ENCODE data around the gene TRMT112. TPM values are rescaled to one million over a fixed set of nuclear protein-coding genes. Genes with fewer than 3 reads are reported as not detected.
A peak's percentile ranks its signal among the peaks of the same experiment; 100 is the strongest.

The TRMT112 gene
- total RNA-seq, 1 experiment from 2014 or later = 328 TPM

DNA sequence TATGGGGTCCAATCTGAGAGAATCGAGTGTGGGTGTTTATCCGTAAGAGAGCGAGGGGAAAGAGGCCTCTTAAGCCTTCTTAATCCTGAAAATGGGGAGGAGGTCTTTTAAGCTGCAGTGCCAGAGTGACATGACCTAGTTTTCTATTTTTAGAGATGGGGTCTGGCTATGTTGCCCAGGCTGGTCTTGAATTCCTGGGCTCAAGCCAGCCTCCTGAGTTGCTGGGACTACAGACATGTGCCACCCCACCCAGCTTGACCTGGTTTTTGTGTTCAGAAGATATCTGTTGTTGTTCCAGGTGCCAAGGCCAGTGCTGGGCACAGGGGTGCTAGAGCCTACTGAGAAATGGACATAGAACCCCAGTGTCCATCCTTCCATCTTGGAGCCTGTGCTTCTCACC, 34.3 kb downstream of the TRMT112 start:
- TF ChIP-seq EZH2 (IDR thresholded peaks at IDR 0.05) (no peak), ZBTB33 (IDR thresholded peaks at IDR 0.05; ENCODE audit: extremely low read depth, insufficient replicate concordance, low read length) (no peak), JUND (IDR thresholded peaks at IDR 0.05) (no peak), MAX (IDR thresholded peaks at IDR 0.05) (no peak), POLR2AphosphoS5 (IDR thresholded peaks at IDR 0.05; ENCODE audit: low read depth, low read length) (no peak), POLR2A (IDR thresholded peaks at IDR 0.05; ENCODE audit: borderline replicate concordance, extremely low read depth, insufficient read depth, insufficient read length) (no peak), CEBPB (IDR thresholded peaks at IDR 0.05; ENCODE audit: low read depth) (no peak), ELF1 (IDR thresholded peaks at IDR 0.05; ENCODE audit: borderline replicate concordance, low read depth) (no peak), TCF7L2 (IDR thresholded peaks at IDR 0.05; ENCODE audit: borderline replicate concordance, extremely low read depth, insufficient read depth, insufficient read length) (no peak), RAD21 (IDR thresholded peaks at IDR 0.05; ENCODE audit: low read depth) (no peak), EGR1 (IDR thresholded peaks at IDR 0.05; ENCODE audit: low read depth) (no peak), YY1 (IDR thresholded peaks at IDR 0.05; ENCODE audit: extremely low read depth, insufficient replicate concordance, low read depth, low read length) (no peak), SRF (IDR thresholded peaks at IDR 0.05; ENCODE audit: low read depth) (no peak), SIN3A (IDR thresholded peaks at IDR 0.05; ENCODE audit: low read depth) (no peak), SP1 (IDR thresholded peaks at IDR 0.05; ENCODE audit: low read depth) (no peak), EZH2phosphoT487 (IDR thresholded peaks at IDR 0.05; ENCODE audit: borderline replicate concordance) (no peak), CBX3 (IDR thresholded peaks at IDR 0.05; ENCODE audit: low read depth) (no peak)
- TF ChIP-seq, protein P1, sequence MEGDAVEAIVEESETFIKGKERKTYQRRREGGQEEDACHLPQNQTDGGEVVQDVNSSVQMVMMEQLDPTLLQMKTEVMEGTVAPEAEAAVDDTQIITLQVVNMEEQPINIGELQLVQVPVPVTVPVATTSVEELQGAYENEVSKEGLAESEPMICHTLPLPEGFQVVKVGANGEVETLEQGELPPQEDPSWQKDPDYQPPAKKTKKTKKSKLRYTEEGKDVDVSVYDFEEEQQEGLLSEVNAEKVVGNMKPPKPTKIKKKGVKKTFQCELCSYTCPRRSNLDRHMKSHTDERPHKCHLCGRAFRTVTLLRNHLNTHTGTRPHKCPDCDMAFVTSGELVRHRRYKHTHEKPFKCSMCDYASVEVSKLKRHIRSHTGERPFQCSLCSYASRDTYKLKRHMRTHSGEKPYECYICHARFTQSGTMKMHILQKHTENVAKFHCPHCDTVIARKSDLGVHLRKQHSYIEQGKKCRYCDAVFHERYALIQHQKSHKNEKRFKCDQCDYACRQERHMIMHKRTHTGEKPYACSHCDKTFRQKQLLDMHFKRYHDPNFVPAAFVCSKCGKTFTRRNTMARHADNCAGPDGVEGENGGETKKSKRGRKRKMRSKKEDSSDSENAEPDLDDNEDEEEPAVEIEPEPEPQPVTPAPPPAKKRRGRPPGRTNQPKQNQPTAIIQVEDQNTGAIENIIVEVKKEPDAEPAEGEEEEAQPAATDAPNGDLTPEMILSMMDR (IDR thresholded peaks at IDR 0.05 in 2 of 3, conservative IDR thresholded peaks at IDR 0.05 in 1 of 3; ENCODE audit: borderline replicate concordance in 1 of 3, insufficient read depth in 1 of 3, low read depth in 2 of 3, low read length in 2 of 3) = no peak
- TF ChIP-seq, protein P2, sequence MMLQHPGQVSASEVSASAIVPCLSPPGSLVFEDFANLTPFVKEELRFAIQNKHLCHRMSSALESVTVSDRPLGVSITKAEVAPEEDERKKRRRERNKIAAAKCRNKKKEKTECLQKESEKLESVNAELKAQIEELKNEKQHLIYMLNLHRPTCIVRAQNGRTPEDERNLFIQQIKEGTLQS (IDR thresholded peaks at IDR 0.05) = no peak
- TF ChIP-seq, protein P3, sequence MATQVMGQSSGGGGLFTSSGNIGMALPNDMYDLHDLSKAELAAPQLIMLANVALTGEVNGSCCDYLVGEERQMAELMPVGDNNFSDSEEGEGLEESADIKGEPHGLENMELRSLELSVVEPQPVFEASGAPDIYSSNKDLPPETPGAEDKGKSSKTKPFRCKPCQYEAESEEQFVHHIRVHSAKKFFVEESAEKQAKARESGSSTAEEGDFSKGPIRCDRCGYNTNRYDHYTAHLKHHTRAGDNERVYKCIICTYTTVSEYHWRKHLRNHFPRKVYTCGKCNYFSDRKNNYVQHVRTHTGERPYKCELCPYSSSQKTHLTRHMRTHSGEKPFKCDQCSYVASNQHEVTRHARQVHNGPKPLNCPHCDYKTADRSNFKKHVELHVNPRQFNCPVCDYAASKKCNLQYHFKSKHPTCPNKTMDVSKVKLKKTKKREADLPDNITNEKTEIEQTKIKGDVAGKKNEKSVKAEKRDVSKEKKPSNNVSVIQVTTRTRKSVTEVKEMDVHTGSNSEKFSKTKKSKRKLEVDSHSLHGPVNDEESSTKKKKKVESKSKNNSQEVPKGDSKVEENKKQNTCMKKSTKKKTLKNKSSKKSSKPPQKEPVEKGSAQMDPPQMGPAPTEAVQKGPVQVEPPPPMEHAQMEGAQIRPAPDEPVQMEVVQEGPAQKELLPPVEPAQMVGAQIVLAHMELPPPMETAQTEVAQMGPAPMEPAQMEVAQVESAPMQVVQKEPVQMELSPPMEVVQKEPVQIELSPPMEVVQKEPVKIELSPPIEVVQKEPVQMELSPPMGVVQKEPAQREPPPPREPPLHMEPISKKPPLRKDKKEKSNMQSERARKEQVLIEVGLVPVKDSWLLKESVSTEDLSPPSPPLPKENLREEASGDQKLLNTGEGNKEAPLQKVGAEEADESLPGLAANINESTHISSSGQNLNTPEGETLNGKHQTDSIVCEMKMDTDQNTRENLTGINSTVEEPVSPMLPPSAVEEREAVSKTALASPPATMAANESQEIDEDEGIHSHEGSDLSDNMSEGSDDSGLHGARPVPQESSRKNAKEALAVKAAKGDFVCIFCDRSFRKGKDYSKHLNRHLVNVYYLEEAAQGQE (IDR thresholded peaks at IDR 0.05; ENCODE audit: low read depth) = no peak
- peaks cover 14 to 27% of the 10 kb centered on the region in 2 experiments for H3K4me1 ChIP-seq (ENCODE audit: control insufficient read depth in 1 of 2, insufficient read depth in 2 of 2, low read length in 2 of 2)

More for the DNA sequence above, 34.3 kb downstream of the TRMT112 start:
- H3K9me2 ChIP-seq (ENCODE audit: insufficient read depth) = no peaks in the 10 kb centered on the region
- H2AFZ ChIP-seq (ENCODE audit: low read depth, low read length, poor library complexity, severe bottlenecking) = no peak overlapping the region
- BruUV-seq (replicated peaks) = no TSS peak
- H3K27me3 ChIP-seq (ENCODE audit: insufficient read depth, low read length) = no peaks in the 10 kb centered on the region
- H3K36me3 ChIP-seq (ENCODE audit: control insufficient read depth in 1 of 2, insufficient read depth in 2 of 2, low read length in 2 of 2) = no peaks in the 10 kb centered on the region; a peak in 1 of 4 replicates
- H3K9me3 ChIP-seq (ENCODE audit: control insufficient read depth in 1 of 2, insufficient read depth in 1 of 2, low read depth in 1 of 2, low read length in 2 of 2) = no peaks in the 10 kb centered on the region
- POLR2A ChIA-PET = interaction anchor here (1.3 to 1.6 kb wide), 3 partner anchors 18 to 56 kb away, joined by 3 to 5 read pairs (median 4); partner anchors contain the start of gene NUDT22
- H3K4me3 ChIP-seq (replicated peaks in 1 of 2; ENCODE audit: low read depth in 1 of 2, low read length in 2 of 2) = peak overlapping the region in 1 of 2 experiments; percentile 77; a peak in 2 of 4 replicates
- CTCF ChIA-PET = interaction anchor here (4.3 kb wide), 1 partner anchor 21 kb away, joined by 22 read pairs; the partner anchor contains the start of gene ESRRA
- no peaks in the 10 kb centered on the region for H3K79me2 ChIP-seq (ENCODE audit: insufficient read depth, low read length)
- intact Hi-C loops (cut with micrococcal nuclease) = no loop called here
- RAD21 ChIA-PET (ENCODE audit: low non-redundant PET in 1 of 2, low total read pairs in 2 of 2, uncharacterized antibody in 2 of 2, unreplicated experiment in 2 of 2) = no interaction called here
- no peak overlapping the region for H3K27ac ChIP-seq (ENCODE audit: low read depth, low read length)
- DNase-seq (ENCODE audit: low read depth, low spot score) (no peak), ATAC-seq (no peak)
- H3K9ac ChIP-seq (ENCODE audit: low read length) = no peak overlapping the region
- H3K4me2 ChIP-seq (ENCODE audit: low read length) = peak overlapping the region; percentile 96; the same call in 1 of the 2 replicates
- H4K20me1 ChIP-seq (ENCODE audit: insufficient read depth) = no peaks in the 10 kb centered on the region

All from HCT116 (cell line).